Astrocyte (in vitro differentiated cells and primary cell): ENCODE results near the gene TMTC3.

Experiments
- EZH2 ChIP-seq: IDR thresholded peaks from 2 replicates; pipeline ENCODE4 v1.6.1; 2012; ENCODE audit warnings: mild to moderate bottlenecking, low read length, inconsistent platforms; ENCODE audit not compliant: insufficient read depth
- TF ChIP-seq, protein P1 (sequence below): IDR thresholded peaks from 2 replicates; pipeline ENCODE4 v1.5.1; 2011; ENCODE audit warnings: low read depth, mild to moderate bottlenecking, inconsistent platforms, low read length, moderate library complexity; ENCODE audit not compliant: insufficient read depth

DNA sequence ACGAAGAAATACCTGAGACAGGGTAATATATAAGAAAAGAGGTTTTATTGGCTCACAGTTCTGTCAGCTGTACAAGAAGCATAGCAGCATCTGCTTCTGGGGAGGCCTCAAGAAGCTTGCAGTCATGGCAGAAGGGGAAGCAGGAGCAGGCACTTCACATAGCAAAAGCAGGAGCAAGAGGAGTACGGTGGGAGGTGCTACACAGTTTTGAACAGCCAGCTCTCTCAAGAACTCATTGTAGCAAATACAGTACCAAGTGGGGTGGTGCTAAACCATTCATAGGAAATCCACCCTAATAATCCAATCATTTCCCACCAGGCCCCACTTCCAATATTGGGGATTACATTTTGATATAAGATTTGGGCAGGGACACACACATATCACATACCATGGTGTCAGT lies 8.0 kb downstream of the TMTC3 start:
- TF ChIP-seq, protein P1, sequence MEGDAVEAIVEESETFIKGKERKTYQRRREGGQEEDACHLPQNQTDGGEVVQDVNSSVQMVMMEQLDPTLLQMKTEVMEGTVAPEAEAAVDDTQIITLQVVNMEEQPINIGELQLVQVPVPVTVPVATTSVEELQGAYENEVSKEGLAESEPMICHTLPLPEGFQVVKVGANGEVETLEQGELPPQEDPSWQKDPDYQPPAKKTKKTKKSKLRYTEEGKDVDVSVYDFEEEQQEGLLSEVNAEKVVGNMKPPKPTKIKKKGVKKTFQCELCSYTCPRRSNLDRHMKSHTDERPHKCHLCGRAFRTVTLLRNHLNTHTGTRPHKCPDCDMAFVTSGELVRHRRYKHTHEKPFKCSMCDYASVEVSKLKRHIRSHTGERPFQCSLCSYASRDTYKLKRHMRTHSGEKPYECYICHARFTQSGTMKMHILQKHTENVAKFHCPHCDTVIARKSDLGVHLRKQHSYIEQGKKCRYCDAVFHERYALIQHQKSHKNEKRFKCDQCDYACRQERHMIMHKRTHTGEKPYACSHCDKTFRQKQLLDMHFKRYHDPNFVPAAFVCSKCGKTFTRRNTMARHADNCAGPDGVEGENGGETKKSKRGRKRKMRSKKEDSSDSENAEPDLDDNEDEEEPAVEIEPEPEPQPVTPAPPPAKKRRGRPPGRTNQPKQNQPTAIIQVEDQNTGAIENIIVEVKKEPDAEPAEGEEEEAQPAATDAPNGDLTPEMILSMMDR, result no peak
- TF ChIP-seq EZH2, result no peak
